Measurements from ENCODE around the gene CALD1. TPM values are rescaled to one million over a fixed set of nuclear protein-coding genes. Genes with fewer than 3 reads are reported as not detected.

The CALD1 gene
- total RNA-seq, 1 experiment from 2014 or later, result 107 TPM

GRCh38 chr7:134940729-134941128 is 161.3 kb downstream of the CALD1 start:
- Histone ChIP-seq H4K5ac (ENCODE audit: insufficient read length, low read depth, low read length) (no peak overlapping the region), H4K8ac (replicated peaks; ENCODE audit: insufficient read length, low read depth, low read length) (no peak overlapping the region), H3T11ph (ENCODE audit: low read length) (no peak overlapping the region), H3K79me2 (ENCODE audit: insufficient read depth, low read length) (no peaks in the 10 kb centered on the region), H3K4me1 (ENCODE audit: insufficient read depth, low read length) (no peaks in the 10 kb centered on the region), H2BK12ac (ENCODE audit: insufficient read length, low read depth, low read length) (no peak overlapping the region), H3K23me2 (ENCODE audit: insufficient read length, low read depth, low read length, poor library complexity, severe bottlenecking) (no peaks in the 10 kb centered on the region), H2AK5ac (ENCODE audit: insufficient read length, low read length) (no peak overlapping the region), H3K18ac (ENCODE audit: insufficient read length, low read depth, low read length) (no peak overlapping the region), H2BK120ac (ENCODE audit: low read depth, low read length, poor library complexity, severe bottlenecking) (no peak overlapping the region), H3K27ac (ENCODE audit: insufficient read length, low read depth, low read length) (no peak overlapping the region), H2BK15ac (ENCODE audit: low read depth, low read length) (no peak overlapping the region), H3K23ac (ENCODE audit: insufficient read length, low read depth, low read length) (no peak overlapping the region), H2BK5ac (ENCODE audit: insufficient read length, low read length) (no peak overlapping the region), H2BK20ac (ENCODE audit: low read depth, low read length, poor library complexity, severe bottlenecking) (no peak overlapping the region), H3K79me1 (ENCODE audit: insufficient read depth, low read depth, low read length, poor library complexity, severe bottlenecking) (no peaks in the 10 kb centered on the region), H3K14ac (ENCODE audit: insufficient read depth, low read length) (no peak overlapping the region), H3K56ac (ENCODE audit: insufficient read length, low read depth, low read length) (no peak overlapping the region), H3K27me3 (ENCODE audit: insufficient read depth, low read length) (no peaks in the 10 kb centered on the region), H3K9ac (ENCODE audit: extremely low read depth, insufficient read length, low read length) (no peak overlapping the region), H4K20me1 (ENCODE audit: control insufficient read depth, insufficient read depth, insufficient read length) (no peaks in the 10 kb centered on the region), H3K4me2 (ENCODE audit: insufficient read depth, insufficient read length, low read length) (no peak overlapping the region), H4K91ac (ENCODE audit: insufficient read length, low read depth, low read length) (no peak overlapping the region), H3K4ac (ENCODE audit: low read depth, low read length) (no peak overlapping the region), H3K9me3 (ENCODE audit: control insufficient read depth, low read depth, low read length) (no peaks in the 10 kb centered on the region), H2AFZ (ENCODE audit: low read length) (no peak overlapping the region)
- no peak for DNase-seq
- TF ChIP-seq, protein P1, sequence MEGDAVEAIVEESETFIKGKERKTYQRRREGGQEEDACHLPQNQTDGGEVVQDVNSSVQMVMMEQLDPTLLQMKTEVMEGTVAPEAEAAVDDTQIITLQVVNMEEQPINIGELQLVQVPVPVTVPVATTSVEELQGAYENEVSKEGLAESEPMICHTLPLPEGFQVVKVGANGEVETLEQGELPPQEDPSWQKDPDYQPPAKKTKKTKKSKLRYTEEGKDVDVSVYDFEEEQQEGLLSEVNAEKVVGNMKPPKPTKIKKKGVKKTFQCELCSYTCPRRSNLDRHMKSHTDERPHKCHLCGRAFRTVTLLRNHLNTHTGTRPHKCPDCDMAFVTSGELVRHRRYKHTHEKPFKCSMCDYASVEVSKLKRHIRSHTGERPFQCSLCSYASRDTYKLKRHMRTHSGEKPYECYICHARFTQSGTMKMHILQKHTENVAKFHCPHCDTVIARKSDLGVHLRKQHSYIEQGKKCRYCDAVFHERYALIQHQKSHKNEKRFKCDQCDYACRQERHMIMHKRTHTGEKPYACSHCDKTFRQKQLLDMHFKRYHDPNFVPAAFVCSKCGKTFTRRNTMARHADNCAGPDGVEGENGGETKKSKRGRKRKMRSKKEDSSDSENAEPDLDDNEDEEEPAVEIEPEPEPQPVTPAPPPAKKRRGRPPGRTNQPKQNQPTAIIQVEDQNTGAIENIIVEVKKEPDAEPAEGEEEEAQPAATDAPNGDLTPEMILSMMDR (conservative IDR thresholded peaks at IDR 0.05), result no peak
- Mint-ChIP-seq H3K4me3 (no peak overlapping the region), H3K27ac (peak overlapping the region in 2 of 3 experiments; percentile 35 to 37; a peak in 2 of 7 replicates), H3K9me3 (no peaks in the 10 kb centered on the region), H3K27me3 (ENCODE audit: low read depth) (no peaks in the 10 kb centered on the region), H3K36me3 (ENCODE audit: insufficient read depth in 1 of 3, low read depth in 3 of 3) (peaks cover under 1 to 15% (median 8%) of the 10 kb centered on the region in 3 experiments; a peak in 6 of 7 replicates), H3K4me1 (peaks cover 11 to 20% of the 10 kb centered on the region in 2 experiments)

All from H9 (cell line).